GM23338 (cell line): ENCODE measurements around the gene ATP4B. TPM values are rescaled to one million over a fixed set of nuclear protein-coding genes. Genes with fewer than 3 reads are reported as not detected.

Experiments
- ATAC-seq: fragments of 200-7000 bp; cut with Tn5 transposase; 3 replicates; pipeline ENCODE4 v1.9.1; 2020
- DNase-seq: peaks from one replicate; pipeline ENCODE4 v3.0.0-alpha.2; 2015; ENCODE audit warnings: low spot score
- H2AFZ ChIP-seq: fragments of 200-600 bp; sonication (generic); 2 replicates; pipeline ENCODE4 v1.8.0; 2016; ENCODE audit warnings: antibody characterized with exemption, mild to moderate bottlenecking, moderate library complexity
- H3F3A ChIP-seq: fragments of 200-600 bp; sonication (generic); replicated peaks from 2 replicates; pipeline ENCODE4 v1.8.0; 2017; ENCODE audit warnings: antibody characterized with exemption, mixed run types, low read depth
- H3K27ac ChIP-seq: fragments of 200-600 bp; sonication (generic); 2 replicates; pipeline ENCODE4 v1.6.1; 2016; ENCODE audit warnings: low read depth
- H3K27me3 ChIP-seq: fragments of 200-600 bp; sonication (generic); 2 replicates; pipeline ENCODE4 v1.8.0; 2016; ENCODE audit warnings: mild to moderate bottlenecking, mixed run types, moderate library complexity; ENCODE audit not compliant: insufficient read depth
- H3K36me3 ChIP-seq: fragments of 200-600 bp; sonication (generic); 2 replicates; pipeline ENCODE4 v1.8.0; 2016; ENCODE audit warnings: mild to moderate bottlenecking; ENCODE audit not compliant: insufficient read depth
- H3K4me1 ChIP-seq: fragments of 200-600 bp; sonication (generic); 2 replicates; pipeline ENCODE4 v1.8.0; 2016; ENCODE audit warnings: mild to moderate bottlenecking, moderate library complexity; ENCODE audit not compliant: insufficient read depth
- H3K4me2 ChIP-seq: fragments of 200-600 bp; sonication (generic); 2 replicates; pipeline ENCODE4 v1.7.1; 2017; ENCODE audit warnings: mixed run types
- H3K4me3 ChIP-seq: fragments of 200-600 bp; sonication (generic); 2 replicates; pipeline ENCODE4 v1.6.1; 2016; ENCODE audit warnings: mixed run types
- H3K79me2 ChIP-seq: fragments of 200-600 bp; sonication (generic); replicated peaks from 2 replicates; pipeline ENCODE4 v1.8.0; 2017; ENCODE audit warnings: mild to moderate bottlenecking; ENCODE audit not compliant: insufficient read depth
- H3K9me2 ChIP-seq: fragments of 200-600 bp; sonication (generic); 2 replicates; pipeline ENCODE4 v1.8.0; 2017; ENCODE audit not compliant: insufficient read depth
- H4K20me1 ChIP-seq: fragments of 200-600 bp; sonication (generic); replicated peaks from 2 replicates; pipeline ENCODE4 v1.8.0; 2017; ENCODE audit warnings: mild to moderate bottlenecking; ENCODE audit not compliant: insufficient read depth
- H3K27ac Mint-ChIP-seq: 2 replicates; pipeline ENCODE4 v1.8.0; 2020; ENCODE audit warnings: inconsistent platforms, mild to moderate bottlenecking, moderate library complexity, mixed read lengths
- H3K27me3 Mint-ChIP-seq: 3 replicates; pipeline ENCODE4 v1.8.0; 2022; ENCODE audit warnings: low read depth, mild to moderate bottlenecking, moderate library complexity, mixed read lengths, inconsistent platforms; ENCODE audit not compliant: insufficient read depth, poor library complexity
- H3K36me3 Mint-ChIP-seq: 3 replicates; pipeline ENCODE4 v1.8.0; 2021; ENCODE audit warnings: low read depth, mild to moderate bottlenecking, inconsistent platforms, moderate library complexity, mixed read lengths
- H3K4me1 Mint-ChIP-seq: 3 replicates; pipeline ENCODE4 v1.8.0; 2020; ENCODE audit warnings: mild to moderate bottlenecking, inconsistent platforms, mixed read lengths
- H3K4me3 Mint-ChIP-seq: 3 replicates; pipeline ENCODE4 v1.8.0; 2021; ENCODE audit warnings: moderate library complexity, mild to moderate bottlenecking, inconsistent platforms, mixed read lengths
- H3K9me3 Mint-ChIP-seq: 3 replicates; pipeline ENCODE4 v1.8.0; 2020; ENCODE audit warnings: moderate library complexity, mild to moderate bottlenecking, inconsistent platforms, mixed read lengths
- CREB1 ChIP-seq: fragments of 250-450 bp; sonication (Bioruptor Pico); IDR thresholded peaks from 2 replicates; pipeline ENCODE4 v1.5.0; 2020; ENCODE audit warnings: low read depth, mild to moderate bottlenecking, moderate library complexity
- ETS1 ChIP-seq: IDR thresholded peaks from 2 replicates; pipeline ENCODE4 v1.6.1; 2016; ENCODE audit warnings: antibody characterized with exemption
- EZH2 ChIP-seq: fragments of 200-600 bp; sonication (generic); IDR thresholded peaks from one replicate; pipeline ENCODE4 v1.8.0; 2017; ENCODE audit warnings: antibody characterized with exemption, mild to moderate bottlenecking, low read depth; ENCODE audit not compliant: unreplicated experiment
- EZH2phosphoT487 ChIP-seq: fragments of 200-600 bp; sonication (generic); IDR thresholded peaks from one replicate; pipeline ENCODE4 v1.8.1; 2018; ENCODE audit warnings: antibody characterized with exemption; ENCODE audit not compliant: unreplicated experiment
- NANOG ChIP-seq: IDR thresholded peaks from 2 replicates; pipeline ENCODE4 v1.6.1; 2016; ENCODE audit warnings: antibody characterized with exemption, borderline replicate concordance
- POLR2AphosphoS5 ChIP-seq: IDR thresholded peaks from 2 replicates; pipeline ENCODE4 v1.6.1; 2016; ENCODE audit warnings: antibody characterized with exemption, low read depth
- REST ChIP-seq: IDR thresholded peaks from one replicate; pipeline ENCODE4 v1.6.1; 2018; ENCODE audit warnings: antibody characterized with exemption; ENCODE audit not compliant: unreplicated experiment
- STAT1 ChIP-seq: IDR thresholded peaks from one replicate; pipeline ENCODE4 v1.6.1; 2016; ENCODE audit warnings: antibody characterized with exemption; ENCODE audit not compliant: unreplicated experiment
- ZNF114 ChIP-seq: fragments of 250-450 bp; sonication (Bioruptor Pico); IDR thresholded peaks from 2 replicates; pipeline ENCODE4 v1.5.0; 2020; ENCODE audit warnings: mild to moderate bottlenecking, moderate library complexity
- ZNF331 ChIP-seq: fragments of 250-450 bp; sonication (Bioruptor Pico); IDR thresholded peaks from 2 replicates; pipeline ENCODE4 v1.5.0; 2020; ENCODE audit warnings: low read depth, mild to moderate bottlenecking, moderate library complexity
- polyA plus RNA-seq: library from polyadenylated mRNA; unstranded; fragments of >200 nt; fragmentation: Nextera tagmentation; extraction: Ambion mirVana; gene quantifications from 2 replicates; pipeline ENCODE4 v1.2.1, GENCODE V29; 2016
- total RNA-seq: library from RNA; depleted of rRNA; stranded (reverse); fragments of >200 nt; shearing (Covaris generic); gene quantifications from 2 replicates; pipeline ENCODE4 v1.2.3, GENCODE V29; 2014
- TF ChIP-seq, protein P1 (sequence below), 2 experiments: fragments of 200-600 bp in 1 of 2; sonication (generic) in 1 of 2; conservative IDR thresholded peaks; 2 replicates each; pipeline versions ENCODE4 v1.5.1 to v1.6.1; 2016 to 2017; ENCODE audit warnings: antibody characterized with exemption in 2 of 2, low read depth in 2 of 2, mild to moderate bottlenecking in 2 of 2, moderate library complexity in 1 of 2

Gene ATP4B
- total and polyA plus RNA-seq, 2 experiments from 2014 or later: not detected

DNA sequence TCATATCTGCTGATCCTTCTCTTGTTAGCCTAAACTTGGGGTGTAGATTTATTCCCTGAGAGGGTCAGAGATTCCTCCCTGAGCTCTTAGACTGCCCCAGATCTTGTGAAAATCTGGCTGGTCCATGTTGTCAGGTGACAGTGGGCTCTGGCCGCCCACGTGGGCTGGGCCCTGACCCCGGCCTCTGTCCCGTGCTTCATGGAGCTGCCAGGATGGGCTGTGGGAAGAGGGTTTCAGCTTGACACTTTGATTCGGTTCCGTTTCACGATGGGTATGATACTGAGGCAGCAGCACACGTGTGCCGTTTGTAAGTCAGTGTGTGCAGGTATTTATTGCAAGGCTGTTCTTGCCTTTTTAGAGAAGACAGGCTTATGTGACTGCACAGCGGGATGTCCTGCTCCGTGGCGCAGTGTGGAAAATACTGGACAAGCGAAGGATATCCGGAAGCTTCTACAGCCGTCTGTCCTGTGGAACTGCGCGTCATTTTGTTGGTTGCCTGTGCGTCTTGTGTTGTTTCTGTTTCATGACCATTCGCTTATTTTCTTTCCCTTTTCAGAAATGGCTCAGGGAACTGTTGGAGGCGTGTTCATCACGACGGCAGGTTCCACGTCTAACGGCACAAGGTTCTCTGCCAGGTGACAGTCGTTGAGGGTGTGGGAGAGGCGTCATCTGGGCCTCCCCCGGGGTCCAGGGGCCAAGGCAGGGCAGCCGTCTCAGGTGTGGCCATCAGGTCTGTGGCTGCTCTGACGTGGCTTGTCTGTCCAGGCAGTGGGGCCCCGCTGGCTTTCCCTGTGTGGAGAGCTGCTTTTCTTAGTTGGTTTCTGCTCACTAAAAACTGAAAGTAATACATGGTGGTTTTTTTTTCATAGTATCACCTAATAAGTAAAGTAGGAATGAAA is 20.5 kb downstream of the ATP4B start:
- Histone ChIP-seq H3F3A (no peaks in the 10 kb centered on the region), H2AFZ (no peak overlapping the region), H3K4me1 (no peaks in the 10 kb centered on the region), H3K27me3 (no peaks in the 10 kb centered on the region), H3K4me2 (no peak overlapping the region), H4K20me1 (peaks cover 3% of the 10 kb centered on the region), H3K9me2 (no peaks in the 10 kb centered on the region), H3K79me2 (no peaks in the 10 kb centered on the region), H3K36me3 (peaks cover 24% of the 10 kb centered on the region), H3K4me3 (no peak overlapping the region), H3K27ac (no peak overlapping the region)
- peaks cover 89% of the 10 kb centered on the region for H3K36me3 Mint-ChIP-seq
- DNase-seq (no peak), ATAC-seq (no peak)
- no peaks in the 10 kb centered on the region for H3K4me1 Mint-ChIP-seq
- H3K27me3 Mint-ChIP-seq: peaks cover 9% of the 10 kb centered on the region
- H3K27ac Mint-ChIP-seq: no peak overlapping the region
- H3K4me3 Mint-ChIP-seq: no peak overlapping the region
- H3K9me3 Mint-ChIP-seq: peaks cover 12% of the 10 kb centered on the region; the same call in 2 of the 3 replicates
- no peak for TF ChIP-seq ETS1
- TF ChIP-seq POLR2AphosphoS5: no peak
- no peak for TF ChIP-seq ZNF331 (CRISPR knock-in tag)
- no peak for TF ChIP-seq NANOG
- no peak for TF ChIP-seq CREB1 (CRISPR knock-in tag)

DNA sequence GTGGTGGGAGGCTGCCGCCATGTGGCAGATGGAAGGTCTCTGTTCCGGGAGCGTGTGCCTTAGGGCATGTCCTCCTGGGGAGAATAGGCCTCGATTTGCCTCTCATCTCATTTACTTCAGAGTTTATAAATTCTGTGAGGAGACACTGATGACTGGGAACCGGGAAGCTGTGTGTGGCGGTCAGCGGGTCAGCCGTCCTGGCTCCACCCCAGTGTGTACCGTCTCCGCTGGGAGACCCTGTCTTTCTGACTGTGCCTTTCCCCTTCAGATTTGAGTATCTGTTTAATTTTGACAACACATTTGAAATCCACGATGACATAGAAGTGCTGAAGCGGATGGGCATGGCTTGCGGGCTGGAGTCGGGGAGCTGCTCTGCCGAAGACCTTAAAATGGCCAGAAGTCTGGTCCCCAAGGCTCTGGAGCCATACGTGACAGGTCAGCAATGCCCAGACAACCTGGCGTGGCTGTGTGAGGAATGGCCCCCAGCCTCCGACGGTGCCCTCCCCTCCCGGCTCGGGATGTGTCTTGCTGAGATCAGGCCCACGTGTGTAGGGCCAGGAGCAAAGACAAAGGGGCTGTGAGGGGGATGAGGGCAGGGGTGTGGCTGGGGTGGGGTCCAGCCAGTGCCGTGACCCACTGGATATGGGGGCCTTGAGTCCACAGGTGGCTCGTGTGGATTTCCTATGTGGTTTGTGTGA is 21.6 kb downstream of the ATP4B start:
- ATAC-seq (no peak), DNase-seq (no peak)
- Histone ChIP-seq H3K4me2 (no peak overlapping the region), H3F3A (no peaks in the 10 kb centered on the region), H3K27me3 (no peaks in the 10 kb centered on the region), H3K36me3 (peaks cover 24% of the 10 kb centered on the region), H3K9me2 (no peaks in the 10 kb centered on the region), H3K79me2 (no peaks in the 10 kb centered on the region; the same call in 1 of the 2 replicates), H3K4me3 (no peak overlapping the region), H4K20me1 (peaks cover 3% of the 10 kb centered on the region), H3K4me1 (no peaks in the 10 kb centered on the region), H3K27ac (no peak overlapping the region), H2AFZ (no peak overlapping the region)
- Mint-ChIP-seq H3K9me3 (peaks cover under 1% of the 10 kb centered on the region; the same call in 2 of the 3 replicates), H3K4me3 (no peak overlapping the region), H3K36me3 (peaks cover 88% of the 10 kb centered on the region), H3K4me1 (no peaks in the 10 kb centered on the region; the same call in 2 of the 3 replicates), H3K27me3 (peaks cover 9% of the 10 kb centered on the region), H3K27ac (no peak overlapping the region)
- TF ChIP-seq EZH2 (no peak), CREB1 (CRISPR knock-in tag) (no peak), NANOG (no peak), EZH2phosphoT487 (no peak), STAT1 (no peak), POLR2AphosphoS5 (no peak), ZNF114 (CRISPR knock-in tag) (no peak), REST (no peak), ETS1 (no peak), ZNF331 (CRISPR knock-in tag) (no peak)
- TF ChIP-seq, protein P1, sequence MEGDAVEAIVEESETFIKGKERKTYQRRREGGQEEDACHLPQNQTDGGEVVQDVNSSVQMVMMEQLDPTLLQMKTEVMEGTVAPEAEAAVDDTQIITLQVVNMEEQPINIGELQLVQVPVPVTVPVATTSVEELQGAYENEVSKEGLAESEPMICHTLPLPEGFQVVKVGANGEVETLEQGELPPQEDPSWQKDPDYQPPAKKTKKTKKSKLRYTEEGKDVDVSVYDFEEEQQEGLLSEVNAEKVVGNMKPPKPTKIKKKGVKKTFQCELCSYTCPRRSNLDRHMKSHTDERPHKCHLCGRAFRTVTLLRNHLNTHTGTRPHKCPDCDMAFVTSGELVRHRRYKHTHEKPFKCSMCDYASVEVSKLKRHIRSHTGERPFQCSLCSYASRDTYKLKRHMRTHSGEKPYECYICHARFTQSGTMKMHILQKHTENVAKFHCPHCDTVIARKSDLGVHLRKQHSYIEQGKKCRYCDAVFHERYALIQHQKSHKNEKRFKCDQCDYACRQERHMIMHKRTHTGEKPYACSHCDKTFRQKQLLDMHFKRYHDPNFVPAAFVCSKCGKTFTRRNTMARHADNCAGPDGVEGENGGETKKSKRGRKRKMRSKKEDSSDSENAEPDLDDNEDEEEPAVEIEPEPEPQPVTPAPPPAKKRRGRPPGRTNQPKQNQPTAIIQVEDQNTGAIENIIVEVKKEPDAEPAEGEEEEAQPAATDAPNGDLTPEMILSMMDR (conservative IDR thresholded peaks at IDR 0.05; ENCODE audit: low read depth in 2 of 2): no peak
